Measurements from ENCODE around the gene NOL12.

Gene NOL12

GRCh38 chr22:37659066-37659896 lies 26.9 kb upstream of the NOL12 start:
- DNase-seq, result peak in 1 of 5 experiments; percentile 64

- no peak for DNase-seq
Measured at GRCh38 chr22:37659897-37660708, 26.0 kb upstream of the NOL12 start.

GRCh38 chr22:37660709-37661045 lies 25.5 kb upstream of the NOL12 start:
- no peak for DNase-seq

DNA sequence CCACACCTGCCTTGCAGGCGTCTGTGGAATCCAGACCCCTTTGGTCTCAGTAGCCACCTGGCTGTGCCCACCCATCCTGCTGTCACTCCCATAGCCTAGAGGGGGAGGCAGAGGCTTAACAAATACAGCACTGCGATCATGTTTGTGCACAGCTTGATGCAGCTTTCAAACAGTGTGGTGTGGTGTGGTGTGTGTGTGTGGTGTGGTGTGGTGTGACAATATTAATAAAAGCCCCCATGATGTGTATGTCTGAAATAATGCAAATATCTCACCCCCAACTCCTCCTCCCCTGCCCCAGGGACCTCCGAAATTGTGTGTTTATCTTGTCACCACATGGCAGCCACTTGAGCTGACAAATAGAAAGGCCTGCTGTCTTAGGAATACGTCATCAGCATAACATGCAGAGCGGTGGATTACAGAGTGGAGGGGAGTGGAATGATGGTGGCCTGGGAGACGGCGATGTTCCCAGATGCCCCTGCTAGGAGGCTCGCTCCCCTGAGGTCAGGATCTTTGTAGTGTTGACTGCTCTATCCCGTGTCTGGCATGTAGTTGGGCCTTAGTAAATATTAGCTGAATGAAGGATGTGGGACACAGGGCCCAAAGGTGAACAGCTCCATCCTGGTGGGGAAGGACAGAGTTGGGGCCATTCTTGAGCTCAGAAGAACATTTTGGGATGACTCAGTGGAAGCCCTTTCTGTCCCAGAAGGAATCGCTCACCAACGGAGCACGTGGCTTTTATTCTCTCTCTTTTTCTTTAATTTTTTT lies 24.8 kb upstream of the NOL12 start:
- DNase-seq, result peak in 1 of 5 experiments; percentile 63

DNA sequence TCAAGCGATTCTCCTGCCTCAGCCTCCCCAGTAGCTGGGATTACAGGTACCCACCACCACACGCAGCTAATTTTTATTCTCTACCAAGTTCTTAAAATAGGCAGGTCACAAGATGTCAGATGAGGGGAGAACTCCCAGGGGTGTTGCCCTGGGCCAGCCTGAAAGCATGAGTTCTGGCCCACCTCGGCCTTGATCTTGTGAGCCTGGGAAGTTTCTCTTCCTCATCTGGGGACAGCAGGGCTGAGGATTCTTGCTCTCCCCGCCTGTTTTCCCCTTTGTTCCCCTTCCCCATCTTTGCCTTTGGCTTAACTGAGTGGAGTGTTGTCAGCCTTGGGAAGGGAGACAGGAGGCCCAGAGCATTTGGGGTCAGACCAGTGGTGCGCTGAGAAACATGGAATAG lies 24.1 kb upstream of the NOL12 start:
- no peak for DNase-seq

DNA sequence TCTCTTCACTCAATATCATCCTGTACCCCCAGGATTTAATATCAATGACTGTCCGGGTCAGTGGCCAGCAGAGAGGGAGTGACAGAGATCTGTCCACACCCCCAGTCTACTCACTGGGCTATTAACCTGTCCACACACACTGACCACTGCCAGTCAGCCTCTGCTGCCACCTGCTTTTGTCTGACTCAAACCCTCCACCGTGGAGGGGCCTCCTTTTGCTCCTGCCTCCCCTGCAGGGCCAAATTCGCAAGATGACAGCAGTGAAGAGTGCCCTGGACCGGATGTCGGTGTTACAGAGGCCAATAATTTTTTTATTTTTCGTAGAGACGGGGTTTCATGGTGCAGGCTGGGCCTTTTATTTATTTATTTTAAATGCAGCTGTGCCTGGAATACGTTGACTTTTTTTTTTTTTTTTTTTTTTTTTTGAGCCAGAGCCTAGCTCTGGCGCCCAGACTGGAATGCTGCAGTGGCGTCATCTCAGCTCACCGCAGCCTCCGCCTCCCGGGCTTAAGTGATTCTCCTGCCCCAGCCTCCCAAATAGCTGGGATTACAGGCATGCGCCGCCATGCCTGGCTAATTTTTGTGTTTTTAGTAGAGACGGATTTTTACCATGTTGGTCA lies 22.5 kb upstream of the NOL12 start:
- no peak for DNase-seq

DNA sequence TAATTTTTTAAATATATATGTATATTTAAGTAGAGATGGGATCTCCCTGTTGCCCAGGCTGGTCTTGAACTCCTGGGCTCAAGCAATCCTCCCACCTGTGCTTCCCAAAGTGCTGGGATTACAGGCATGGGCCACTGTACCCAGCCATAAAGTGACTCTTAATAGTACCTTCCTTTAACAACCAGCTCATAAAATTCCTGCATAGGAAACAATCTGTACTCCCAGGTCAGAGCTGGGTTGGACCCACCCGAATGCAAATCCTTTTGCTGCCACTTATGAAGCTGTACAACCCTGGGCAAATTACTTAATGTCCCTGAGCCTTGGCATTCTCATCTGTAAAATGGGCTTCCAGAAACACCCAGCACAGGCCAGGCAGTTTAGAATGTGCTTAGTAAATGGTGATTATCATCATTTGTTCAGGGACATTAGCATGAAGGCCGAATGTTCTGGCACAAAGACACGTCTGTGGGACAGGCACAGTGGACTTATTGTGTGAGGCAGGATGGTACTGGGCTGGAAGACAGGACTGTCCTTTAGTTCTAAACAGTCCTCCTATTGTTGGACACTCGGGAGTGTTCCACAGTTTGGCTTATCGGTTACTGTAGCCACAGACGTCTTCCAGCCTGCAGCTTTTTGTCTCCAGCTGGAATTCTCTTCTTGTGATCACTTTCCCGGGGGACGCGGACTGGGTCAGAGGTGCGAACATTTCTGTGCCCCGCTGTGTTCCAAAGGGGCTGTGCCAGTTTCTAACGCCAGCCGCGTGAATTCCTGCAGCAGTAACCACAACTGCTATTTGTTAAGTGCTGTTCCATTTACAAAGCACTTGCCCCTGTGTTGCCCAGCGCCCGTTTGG lies 21.7 kb upstream of the NOL12 start:
- no peak for DNase-seq

- DNase-seq, result no peak
Measured at GRCh38 chr22:37665487-37665886, 20.7 kb upstream of the NOL12 start.

DNA sequence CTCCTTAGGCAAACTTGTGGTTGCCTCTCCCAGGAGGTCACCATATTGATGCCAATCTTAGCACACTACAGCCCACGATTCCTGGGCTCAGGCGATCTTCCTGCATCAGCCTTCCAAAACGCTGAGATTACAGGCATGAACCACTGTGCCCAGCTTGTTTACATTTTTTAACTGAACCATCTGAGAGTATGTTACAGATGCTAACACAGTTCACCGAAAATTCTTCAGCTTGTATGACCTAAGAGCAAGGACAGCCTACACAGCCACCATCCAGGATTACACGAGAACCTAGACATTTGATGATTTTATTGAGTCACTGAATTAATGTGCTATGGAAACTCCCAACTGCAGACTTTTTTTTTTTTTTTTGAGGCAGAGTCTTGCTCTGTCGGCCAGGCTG lies 16.6 kb upstream of the NOL12 start:
- DNase-seq, result no peak

DNA sequence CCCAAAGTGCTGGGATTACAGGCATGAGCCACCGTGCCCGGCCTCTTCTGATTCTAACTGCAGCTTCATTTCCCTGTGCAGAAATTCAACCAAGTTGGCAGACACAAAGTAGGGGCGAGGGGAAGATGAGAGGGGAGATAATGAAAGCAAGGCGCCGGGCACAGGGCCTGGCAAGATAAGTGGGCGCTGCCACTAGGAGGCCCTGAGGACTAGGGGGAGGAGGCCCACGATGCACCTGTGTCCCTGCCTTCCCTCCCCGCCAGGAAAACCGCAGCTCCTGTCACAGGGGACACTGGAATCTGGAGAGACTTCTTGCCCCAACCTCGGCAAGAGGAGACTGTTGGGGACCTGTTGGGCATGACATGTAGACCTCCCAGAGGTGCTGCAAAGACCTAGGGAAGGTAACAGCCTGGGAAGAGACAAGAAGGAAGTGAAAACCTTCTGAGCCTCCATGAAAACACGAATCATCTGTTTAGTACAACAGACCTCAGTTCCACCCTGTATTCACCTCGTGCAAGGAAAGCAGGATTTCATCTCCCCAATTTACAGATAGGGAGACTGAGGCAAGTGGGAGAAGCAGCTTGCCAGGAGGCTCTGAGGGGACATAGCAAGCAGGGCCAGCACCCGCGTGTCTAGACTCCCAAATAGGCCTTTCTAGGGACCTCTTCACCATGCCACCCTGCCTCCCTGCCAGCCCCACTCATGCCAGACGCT lies 13.8 kb upstream of the NOL12 start:
- peak in 2 of 5 experiments; percentile 22 to 37 for DNase-seq

GRCh38 chr22:37672920-37673455 lies 13.2 kb upstream of the NOL12 start:
- DNase-seq, result no peak

GRCh38 chr22:37674248-37674647 lies 11.9 kb upstream of the NOL12 start:
- DNase-seq, result no peak

- DNase-seq, result peak; percentile 15 to 90 (median 48)
Measured at GRCh38 chr22:37674951-37675929, 10.9 kb upstream of the NOL12 start, which contains the start of gene LGALS1. Gene LGALS1 (plus strand): TSS chr22:37675636. CDS start chr22:37675703, 67 bp downstream.

- DNase-seq, result peak in 1 of 5 experiments; percentile 40
Measured at GRCh38 chr22:37675930-37676735, 10.0 kb upstream of the NOL12 start.

- peak; percentile 81 to 94 (median 89) for DNase-seq
Measured at GRCh38 chr22:37676736-37677492, 9.2 kb upstream of the NOL12 start.

DNA sequence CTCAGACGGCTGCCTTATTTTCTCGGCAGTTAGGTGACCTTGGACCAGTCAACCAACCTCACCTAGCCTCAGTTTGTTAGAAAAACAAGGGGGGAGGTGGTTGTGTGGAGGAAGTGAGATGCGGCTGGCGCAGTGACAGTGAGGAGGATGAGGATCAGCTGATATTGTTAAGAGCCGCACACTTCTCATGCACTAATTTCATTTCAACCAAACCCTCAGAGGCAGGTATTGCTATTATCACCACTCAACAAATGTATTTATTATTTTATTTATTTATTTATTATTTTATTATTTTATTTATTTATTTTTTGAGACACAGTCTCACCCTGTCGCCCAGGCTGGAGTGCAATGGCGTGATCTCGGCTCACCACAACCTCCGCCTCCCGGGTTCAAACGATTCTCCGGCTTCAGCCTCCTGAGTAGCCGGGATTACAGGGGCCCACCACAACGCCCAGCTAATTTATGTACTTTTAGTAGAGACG lies 8.6 kb upstream of the NOL12 start:
- no peak for DNase-seq

- no peak for DNase-seq
Measured at GRCh38 chr22:37678372-37678771, 7.8 kb upstream of the NOL12 start.

- DNase-seq, result no peak
Measured at GRCh38 chr22:37679670-37680069, 6.5 kb upstream of the NOL12 start.

Data from T-helper 2 cell (primary cell).